ENCODE data around the gene PPP1R12A.
"Not testable (repeated sequence)": the region's sequence is repeated elsewhere in the genome, so short reads cannot be mapped to it uniquely, and the experiment has no call there.

PPP1R12A gene

DNA sequence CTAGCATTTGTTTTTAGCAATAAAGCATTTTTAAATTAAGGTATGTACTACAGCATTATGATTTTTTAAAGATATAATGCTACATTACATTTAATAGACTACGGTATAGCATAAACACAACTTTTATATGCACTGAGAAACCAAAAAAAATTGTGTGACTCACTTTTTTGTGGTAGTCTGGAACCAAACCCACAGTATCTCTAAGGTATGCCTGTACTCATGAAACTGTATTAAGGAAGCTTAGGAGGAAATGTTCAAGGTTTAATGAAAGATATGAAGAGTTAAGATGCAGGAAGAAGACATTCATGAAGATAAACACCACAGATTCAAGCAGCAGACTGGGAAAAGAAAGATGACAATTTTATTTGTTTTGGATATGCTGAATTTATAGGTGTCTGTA lies 51.7 kb downstream of the PPP1R12A start:
- Histone ChIP-seq H3K4me3 (ENCODE audit: low read depth, low read length) (no peak overlapping the region), H3K27ac (ENCODE audit: extremely low read depth, low read depth, low read length) (no peak overlapping the region), H3K4me1 (ENCODE audit: control insufficient read depth, insufficient read depth, low read length) (peaks cover 19% of the 10 kb centered on the region), H3K9me3 (ENCODE audit: control insufficient read depth, insufficient read depth, low read depth, low read length) (no peaks in the 10 kb centered on the region), H3K36me3 (ENCODE audit: control insufficient read depth in 2 of 2, insufficient read depth in 1 of 2, low read length in 2 of 2) (no peaks in the 10 kb centered on the region)
- TF ChIP-seq ZNF175 (tag by site-specific recombination; IDR thresholded peaks at IDR 0.05) (no peak), ZNF623 (tag by site-specific recombination; IDR thresholded peaks at IDR 0.05) (no peak), ZNF311 (tag by site-specific recombination; IDR thresholded peaks at IDR 0.05; ENCODE audit: borderline replicate concordance) (no peak), ZNF132 (tag by site-specific recombination; IDR thresholded peaks at IDR 0.05; ENCODE audit: borderline replicate concordance) (no peak), HOXA7 (CRISPR knock-in tag; IDR thresholded peaks at IDR 0.05; ENCODE audit: borderline replicate concordance) (no peak), GLIS1 (tag by site-specific recombination; IDR thresholded peaks at IDR 0.05) (no peak), ZNF157 (tag by site-specific recombination; IDR thresholded peaks at IDR 0.05) (no peak), ZNF350 (tag by site-specific recombination; IDR thresholded peaks at IDR 0.05) (no peak)
- TF ChIP-seq, protein P1, sequence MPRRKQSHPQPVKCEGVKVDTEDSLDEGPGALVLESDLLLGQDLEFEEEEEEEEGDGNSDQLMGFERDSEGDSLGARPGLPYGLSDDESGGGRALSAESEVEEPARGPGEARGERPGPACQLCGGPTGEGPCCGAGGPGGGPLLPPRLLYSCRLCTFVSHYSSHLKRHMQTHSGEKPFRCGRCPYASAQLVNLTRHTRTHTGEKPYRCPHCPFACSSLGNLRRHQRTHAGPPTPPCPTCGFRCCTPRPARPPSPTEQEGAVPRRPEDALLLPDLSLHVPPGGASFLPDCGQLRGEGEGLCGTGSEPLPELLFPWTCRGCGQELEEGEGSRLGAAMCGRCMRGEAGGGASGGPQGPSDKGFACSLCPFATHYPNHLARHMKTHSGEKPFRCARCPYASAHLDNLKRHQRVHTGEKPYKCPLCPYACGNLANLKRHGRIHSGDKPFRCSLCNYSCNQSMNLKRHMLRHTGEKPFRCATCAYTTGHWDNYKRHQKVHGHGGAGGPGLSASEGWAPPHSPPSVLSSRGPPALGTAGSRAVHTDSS (tag by site-specific recombination; IDR thresholded peaks at IDR 0.05) = no peak
- CTCF ChIA-PET = interaction anchor here (0.6 to 0.7 kb wide), 2 partner anchors 8 to 463 kb away, joined by 3 to 4 read pairs; no protein-coding TSS in a partner anchor
- POLR2A ChIA-PET = no interaction called here

DNA sequence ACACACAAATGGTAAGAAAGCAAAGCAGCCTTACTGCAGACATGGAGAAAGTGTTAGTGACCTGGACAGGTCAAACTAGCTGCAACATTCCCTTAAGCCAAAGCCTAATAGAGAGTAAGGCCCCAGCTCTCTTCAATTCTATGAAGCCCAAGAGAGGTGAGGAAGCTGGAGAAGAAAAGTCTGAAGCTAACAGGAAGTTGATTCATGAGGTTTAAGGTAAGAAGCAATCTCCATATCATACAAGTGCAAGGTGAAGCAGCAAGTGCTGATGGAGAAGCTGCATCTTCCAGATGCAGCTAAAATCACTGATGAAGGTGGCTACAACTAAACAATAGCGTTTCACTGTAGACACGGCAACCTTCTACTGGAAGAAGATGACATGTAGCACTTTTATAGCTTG lies 53.5 kb downstream of the PPP1R12A start:
- peaks cover 18% of the 10 kb centered on the region for H3K4me1 ChIP-seq (ENCODE audit: control insufficient read depth, insufficient read depth, low read length)
- H3K9me3 ChIP-seq (ENCODE audit: control insufficient read depth, insufficient read depth, low read depth, low read length) = no peaks in the 10 kb centered on the region
- no peak overlapping the region for H3K27ac ChIP-seq (ENCODE audit: extremely low read depth, low read depth, low read length)
- POLR2A ChIA-PET = no interaction called here
- TF ChIP-seq OSR2 (tag by site-specific recombination; IDR thresholded peaks at IDR 0.05) (no peak), ZNF138 (tag by site-specific recombination; IDR thresholded peaks at IDR 0.05; ENCODE audit: borderline replicate concordance) (no peak), ZNF239 (tag by site-specific recombination; IDR thresholded peaks at IDR 0.05) (no peak), ZNF146 (tag by site-specific recombination; IDR thresholded peaks at IDR 0.05) (no peak), ZNF211 (tag by site-specific recombination; IDR thresholded peaks at IDR 0.05; ENCODE audit: low read depth) (no peak)
- TF ChIP-seq, protein P2, sequence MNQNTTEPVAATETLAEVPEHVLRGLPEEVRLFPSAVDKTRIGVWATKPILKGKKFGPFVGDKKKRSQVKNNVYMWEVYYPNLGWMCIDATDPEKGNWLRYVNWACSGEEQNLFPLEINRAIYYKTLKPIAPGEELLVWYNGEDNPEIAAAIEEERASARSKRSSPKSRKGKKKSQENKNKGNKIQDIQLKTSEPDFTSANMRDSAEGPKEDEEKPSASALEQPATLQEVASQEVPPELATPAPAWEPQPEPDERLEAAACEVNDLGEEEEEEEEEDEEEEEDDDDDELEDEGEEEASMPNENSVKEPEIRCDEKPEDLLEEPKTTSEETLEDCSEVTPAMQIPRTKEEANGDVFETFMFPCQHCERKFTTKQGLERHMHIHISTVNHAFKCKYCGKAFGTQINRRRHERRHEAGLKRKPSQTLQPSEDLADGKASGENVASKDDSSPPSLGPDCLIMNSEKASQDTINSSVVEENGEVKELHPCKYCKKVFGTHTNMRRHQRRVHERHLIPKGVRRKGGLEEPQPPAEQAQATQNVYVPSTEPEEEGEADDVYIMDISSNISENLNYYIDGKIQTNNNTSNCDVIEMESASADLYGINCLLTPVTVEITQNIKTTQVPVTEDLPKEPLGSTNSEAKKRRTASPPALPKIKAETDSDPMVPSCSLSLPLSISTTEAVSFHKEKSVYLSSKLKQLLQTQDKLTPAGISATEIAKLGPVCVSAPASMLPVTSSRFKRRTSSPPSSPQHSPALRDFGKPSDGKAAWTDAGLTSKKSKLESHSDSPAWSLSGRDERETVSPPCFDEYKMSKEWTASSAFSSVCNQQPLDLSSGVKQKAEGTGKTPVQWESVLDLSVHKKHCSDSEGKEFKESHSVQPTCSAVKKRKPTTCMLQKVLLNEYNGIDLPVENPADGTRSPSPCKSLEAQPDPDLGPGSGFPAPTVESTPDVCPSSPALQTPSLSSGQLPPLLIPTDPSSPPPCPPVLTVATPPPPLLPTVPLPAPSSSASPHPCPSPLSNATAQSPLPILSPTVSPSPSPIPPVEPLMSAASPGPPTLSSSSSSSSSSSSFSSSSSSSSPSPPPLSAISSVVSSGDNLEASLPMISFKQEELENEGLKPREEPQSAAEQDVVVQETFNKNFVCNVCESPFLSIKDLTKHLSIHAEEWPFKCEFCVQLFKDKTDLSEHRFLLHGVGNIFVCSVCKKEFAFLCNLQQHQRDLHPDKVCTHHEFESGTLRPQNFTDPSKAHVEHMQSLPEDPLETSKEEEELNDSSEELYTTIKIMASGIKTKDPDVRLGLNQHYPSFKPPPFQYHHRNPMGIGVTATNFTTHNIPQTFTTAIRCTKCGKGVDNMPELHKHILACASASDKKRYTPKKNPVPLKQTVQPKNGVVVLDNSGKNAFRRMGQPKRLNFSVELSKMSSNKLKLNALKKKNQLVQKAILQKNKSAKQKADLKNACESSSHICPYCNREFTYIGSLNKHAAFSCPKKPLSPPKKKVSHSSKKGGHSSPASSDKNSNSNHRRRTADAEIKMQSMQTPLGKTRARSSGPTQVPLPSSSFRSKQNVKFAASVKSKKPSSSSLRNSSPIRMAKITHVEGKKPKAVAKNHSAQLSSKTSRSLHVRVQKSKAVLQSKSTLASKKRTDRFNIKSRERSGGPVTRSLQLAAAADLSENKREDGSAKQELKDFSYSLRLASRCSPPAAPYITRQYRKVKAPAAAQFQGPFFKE (tag by site-specific recombination; IDR thresholded peaks at IDR 0.05; ENCODE audit: borderline replicate concordance) = no peak
- H3K4me3 ChIP-seq (ENCODE audit: low read depth, low read length) = no peak overlapping the region
- H3K36me3 ChIP-seq (ENCODE audit: control insufficient read depth in 2 of 2, insufficient read depth in 1 of 2, low read length in 2 of 2) = no peaks in the 10 kb centered on the region
- CTCF ChIA-PET = no interaction called here

DNA sequence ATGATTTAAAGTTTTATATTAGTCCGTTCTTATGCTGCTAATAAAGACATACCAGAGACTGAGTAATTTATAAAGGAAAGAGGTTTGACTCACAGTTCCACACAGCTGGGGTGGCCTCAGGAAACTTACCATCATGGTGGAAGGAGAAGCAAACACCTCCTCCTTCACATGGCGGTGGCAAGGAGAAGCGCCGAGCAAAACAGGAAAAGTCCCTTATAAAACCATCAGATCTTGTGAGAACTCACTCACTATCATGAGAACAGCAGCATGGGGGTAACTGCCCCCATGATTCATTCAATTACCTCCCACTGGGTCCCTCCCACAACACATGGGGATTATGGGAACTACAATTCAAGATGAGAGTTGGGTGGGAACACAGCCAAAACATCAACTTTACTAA lies 56.4 kb downstream of the PPP1R12A start:
- CTCF ChIA-PET; H3K36me3 ChIP-seq (ENCODE audit: control insufficient read depth in 2 of 2, insufficient read depth in 1 of 2, low read length in 2 of 2): not testable (repeated sequence)

More for the DNA sequence above, 56.4 kb downstream of the PPP1R12A start:
- H3K4me1 ChIP-seq (ENCODE audit: control insufficient read depth, insufficient read depth, low read length); H3K27ac ChIP-seq (ENCODE audit: extremely low read depth, low read depth, low read length); POLR2A ChIA-PET; H3K4me3 ChIP-seq (ENCODE audit: low read depth, low read length); H3K9me3 ChIP-seq (ENCODE audit: control insufficient read depth, insufficient read depth, low read depth, low read length): not testable (repeated sequence)
